CD4-positive, CD25-positive, alpha-beta regulatory T cell (primary cell): ENCODE results near the gene JDP2. TPM values are rescaled to one million over a fixed set of nuclear protein-coding genes. Genes with fewer than 3 reads are reported as not detected.

Source experiments
- ATAC-seq, 2 donors: fragments of 150-1000 bp; cut with Tn5 transposase; one replicate each; pipeline ENCODE4 v1.10.0; 2021; ENCODE audit warnings: low read depth in 2 of 2, moderate number of reproducible peaks in 2 of 2, moderate library complexity in 1 of 2
- DNase-seq, 3 donors: peaks; one replicate each; pipeline versions ENCODE4 v3.0.0 to v3.0.0-alpha.2; 2012 to 2022; ENCODE audit warnings: mixed read lengths in 1 of 3
- H3K27ac ChIP-seq: one replicate; pipeline ENCODE4 v1.7.0; 2013; ENCODE audit warnings: mild to moderate bottlenecking, low read length; ENCODE audit not compliant: insufficient read depth, poor library complexity, severe bottlenecking
- H3K27me3 ChIP-seq: one replicate; pipeline ENCODE4 v1.7.0; 2013; ENCODE audit warnings: low read length; ENCODE audit not compliant: control insufficient read depth, insufficient read depth
- H3K36me3 ChIP-seq: one replicate; pipeline ENCODE4 v1.7.0; 2013; ENCODE audit warnings: mild to moderate bottlenecking, low read length, moderate library complexity; ENCODE audit not compliant: control insufficient read depth, insufficient read depth
- H3K4me1 ChIP-seq: 2 replicates; pipeline ENCODE4 v1.7.0; 2013; ENCODE audit warnings: mild to moderate bottlenecking, low read length; ENCODE audit not compliant: insufficient read depth, control insufficient read depth, poor library complexity, severe bottlenecking
- H3K4me3 ChIP-seq: one replicate; pipeline ENCODE4 v1.7.0; 2013; ENCODE audit warnings: low read depth, mild to moderate bottlenecking, low read length, moderate library complexity
- H3K9me3 ChIP-seq, 2 experiments: 1 replicate in 1 of 2; 2 replicates in 1 of 2; pipeline ENCODE4 v1.7.0; 2013; ENCODE audit warnings: low read length in 2 of 2, mild to moderate bottlenecking in 1 of 2, moderate library complexity in 1 of 2; ENCODE audit not compliant: control insufficient read depth in 2 of 2
- H3K27ac Mint-ChIP-seq, 3 donors: one replicate each; pipeline ENCODE4 v1.8.0; 2020 to 2022; ENCODE audit warnings: mild to moderate bottlenecking in 3 of 3, mixed read lengths in 3 of 3, moderate library complexity in 2 of 3
- H3K27me3 Mint-ChIP-seq: one replicate; pipeline ENCODE4 v1.8.0; 2022; ENCODE audit warnings: mild to moderate bottlenecking, mixed read lengths
- H3K36me3 Mint-ChIP-seq: one replicate; pipeline ENCODE4 v1.8.0; 2020; ENCODE audit warnings: mixed read lengths
- H3K4me1 Mint-ChIP-seq, 4 donors: one replicate each; pipeline ENCODE4 v1.8.0; 2020 to 2022; ENCODE audit warnings: mixed read lengths in 4 of 4, mild to moderate bottlenecking in 1 of 4
- H3K4me3 Mint-ChIP-seq, 4 donors: one replicate each; pipeline ENCODE4 v1.8.0; 2020 to 2022; ENCODE audit warnings: mild to moderate bottlenecking in 4 of 4, mixed read lengths in 4 of 4, moderate library complexity in 3 of 4
- H3K9me3 Mint-ChIP-seq, 7 donors: one replicate each; pipeline ENCODE4 v1.8.0; 2020 to 2022; ENCODE audit warnings: mixed read lengths in 7 of 7, mild to moderate bottlenecking in 3 of 7, moderate library complexity in 2 of 7
- polyA plus RNA-seq, 4 donors: library from polyadenylated mRNA; unstranded; fragments of 300-500 nt; fragmentation: Illumina TruSeq; gene quantifications; one replicate each; pipeline ENCODE4 v1.2.3, GENCODE V29; 2021
- total RNA-seq: library from RNA; stranded (reverse); gene quantifications from one replicate; pipeline ENCODE4 v1.2.3, GENCODE V29; 2022

The JDP2 gene
- total and polyA plus RNA-seq, 5 donors from 2014 or later: 0.62 to 0.79 TPM; not detected in 3

GRCh38 chr14:75482366-75482765 is 54.5 kb downstream of the JDP2 start:
- no peaks in the 10 kb centered on the region for H3K4me1 ChIP-seq
- no peak for DNase-seq

DNA sequence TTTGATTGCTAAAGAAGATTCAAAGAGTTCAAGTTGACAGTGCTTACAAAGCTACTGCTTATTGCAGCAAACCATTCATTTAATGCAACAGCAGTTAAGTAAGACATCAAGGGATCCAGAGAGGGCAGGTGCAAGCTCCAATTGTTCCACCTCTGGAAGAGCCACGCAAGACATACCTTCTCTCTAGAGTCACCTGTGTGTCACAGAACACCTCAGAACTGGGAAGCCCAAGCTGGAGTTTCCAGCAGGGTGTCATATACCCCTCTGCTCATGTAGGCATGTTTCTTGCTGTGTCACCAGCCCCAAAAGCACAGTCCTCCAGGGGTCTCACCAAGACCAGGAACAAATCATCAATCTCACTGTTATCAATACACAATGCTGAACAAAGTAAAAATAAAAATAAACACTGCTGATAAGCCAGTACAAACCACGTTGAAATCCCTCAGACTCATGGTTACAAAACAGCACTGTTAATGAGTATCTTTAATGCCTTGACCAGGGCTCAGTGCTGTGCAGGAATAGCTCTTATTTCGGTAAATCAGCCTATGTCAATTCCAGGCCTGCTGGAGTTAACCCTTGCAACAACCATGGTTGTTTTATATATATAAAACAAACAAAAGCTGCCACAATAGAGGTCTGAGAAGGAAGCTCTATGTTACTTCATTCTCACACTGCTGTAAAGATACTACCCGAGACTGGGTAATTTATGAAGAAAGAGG is 57.0 kb downstream of the JDP2 start:
- ATAC-seq: no peak
- DNase-seq: no peak

More at GRCh38 chr14:75482366-75482765, 54.5 kb downstream of the JDP2 start:
- H3K4me3 ChIP-seq: no peak overlapping the region
- H3K9me3 ChIP-seq: no peaks in the 10 kb centered on the region
- no peak overlapping the region for H3K27ac ChIP-seq
- no peak for ATAC-seq
- peaks cover 0 to 12% (median 4%) of the 10 kb centered on the region in 4 donors for H3K4me1 Mint-ChIP-seq
- peaks cover 5% of the 10 kb centered on the region for H3K27me3 Mint-ChIP-seq
- no peak overlapping the region for H3K27ac Mint-ChIP-seq
- no peaks in the 10 kb centered on the region for H3K36me3 ChIP-seq
- no peaks in the 10 kb centered on the region for H3K36me3 Mint-ChIP-seq
- H3K27me3 ChIP-seq: no peaks in the 10 kb centered on the region
- no peak overlapping the region for H3K4me3 Mint-ChIP-seq
- no peaks in the 10 kb centered on the region for H3K9me3 Mint-ChIP-seq

DNA sequence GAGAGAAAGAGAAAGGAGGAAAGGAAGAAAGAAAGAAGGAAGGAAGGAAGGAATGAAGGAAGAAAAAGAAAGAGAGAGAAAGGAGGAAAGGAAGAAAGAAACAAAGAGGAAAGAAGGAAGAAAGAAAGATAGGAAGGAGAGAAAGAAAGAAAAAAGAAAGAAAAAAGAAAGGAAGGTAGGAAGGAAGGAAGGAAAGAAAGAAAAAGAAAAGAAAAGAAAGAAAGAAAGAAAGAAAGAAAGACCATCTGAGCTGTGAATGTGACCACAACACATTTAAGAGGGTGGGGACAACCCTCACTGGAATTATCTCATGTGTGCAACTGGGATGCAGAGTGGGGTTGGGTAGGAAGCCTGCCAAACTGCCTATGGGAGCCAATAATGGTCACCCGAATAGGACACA is 58.5 kb downstream of the JDP2 start:
- H3K27ac Mint-ChIP-seq: peak overlapping the region in 1 of 3 donors; percentile 78
- H3K27me3 Mint-ChIP-seq: no peaks in the 10 kb centered on the region
- Histone ChIP-seq H3K4me1 (peaks cover 8% of the 10 kb centered on the region), H3K4me3 (no peak overlapping the region), H3K36me3 (no peaks in the 10 kb centered on the region), H3K27ac (no peak overlapping the region), H3K9me3 (no peaks in the 10 kb centered on the region), H3K27me3 (no peaks in the 10 kb centered on the region)
- no peak for DNase-seq
- H3K36me3 Mint-ChIP-seq: no peaks in the 10 kb centered on the region
- ATAC-seq: no peak
- H3K9me3 Mint-ChIP-seq: no peaks in the 10 kb centered on the region
- no peak overlapping the region for H3K4me3 Mint-ChIP-seq
- H3K4me1 Mint-ChIP-seq: peaks cover 0 to 21% (median 9%) of the 10 kb centered on the region in 4 donors

More for the DNA sequence above, 57.0 kb downstream of the JDP2 start:
- peaks cover 8% of the 10 kb centered on the region for H3K4me1 ChIP-seq
- H3K27me3 ChIP-seq: no peaks in the 10 kb centered on the region
- peak overlapping the region in 1 of 3 donors; percentile 9 for H3K27ac Mint-ChIP-seq
- no peaks in the 10 kb centered on the region for H3K9me3 ChIP-seq
- peaks cover 3% of the 10 kb centered on the region for H3K27me3 Mint-ChIP-seq
- H3K36me3 ChIP-seq: no peaks in the 10 kb centered on the region
- H3K4me1 Mint-ChIP-seq: peaks cover 0 to 20% (median 9%) of the 10 kb centered on the region in 4 donors
- H3K4me3 Mint-ChIP-seq: no peak overlapping the region
- H3K4me3 ChIP-seq: no peak overlapping the region
- H3K27ac ChIP-seq: no peak overlapping the region
- H3K36me3 Mint-ChIP-seq: no peaks in the 10 kb centered on the region
- no peaks in the 10 kb centered on the region for H3K9me3 Mint-ChIP-seq

DNA sequence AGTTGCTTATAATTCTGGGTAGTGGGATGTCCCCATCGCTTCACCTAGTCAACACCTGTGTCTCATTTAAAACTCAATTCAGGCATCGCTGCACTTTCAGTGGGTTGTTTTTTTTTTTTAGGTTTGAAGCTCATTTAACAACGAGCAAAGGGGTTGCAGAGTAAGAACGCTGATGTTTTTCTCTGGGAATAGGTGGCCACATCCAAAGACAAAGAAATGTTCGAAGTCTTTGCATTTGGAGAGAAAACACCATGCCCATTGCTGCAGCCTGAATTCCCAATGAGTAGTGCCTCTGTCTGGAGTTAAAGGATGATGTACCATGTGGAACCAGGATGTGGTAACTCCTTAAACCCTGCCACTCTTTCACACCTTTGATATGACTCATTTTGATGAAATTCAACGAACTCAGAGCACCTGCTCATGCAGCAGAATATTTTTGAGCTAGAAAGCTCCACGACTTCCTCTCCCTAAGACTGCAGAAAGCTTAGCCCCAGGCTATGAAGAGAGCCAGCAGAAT is 59.4 kb downstream of the JDP2 start:
- Histone ChIP-seq H3K27ac (no peak overlapping the region), H3K9me3 (no peaks in the 10 kb centered on the region), H3K36me3 (no peaks in the 10 kb centered on the region), H3K4me1 (peaks cover 8% of the 10 kb centered on the region), H3K4me3 (no peak overlapping the region), H3K27me3 (no peaks in the 10 kb centered on the region)
- DNase-seq: peak in 2 of 3 donors; percentile 15 to 91
- peaks cover 0 to 21% (median 9%) of the 10 kb centered on the region in 4 donors for H3K4me1 Mint-ChIP-seq
- H3K4me3 Mint-ChIP-seq: peak overlapping the region in 1 of 4 donors; percentile 6
- H3K9me3 Mint-ChIP-seq: no peaks in the 10 kb centered on the region
- peak; percentile 83 to 84 for ATAC-seq
- peak overlapping the region in 1 of 3 donors; percentile 8 for H3K27ac Mint-ChIP-seq
- no peaks in the 10 kb centered on the region for H3K36me3 Mint-ChIP-seq
- no peaks in the 10 kb centered on the region for H3K27me3 Mint-ChIP-seq

GRCh38 chr14:75489480-75489837 is 61.6 kb downstream of the JDP2 start:
- Mint-ChIP-seq H3K9me3 (no peaks in the 10 kb centered on the region), H3K27me3 (no peaks in the 10 kb centered on the region), H3K36me3 (no peaks in the 10 kb centered on the region), H3K4me3 (peak overlapping the region in 2 of 4 donors; percentile 45 to 67), H3K27ac (no peak overlapping the region), H3K4me1 (peaks cover 6 to 24% (median 10%) of the 10 kb centered on the region in 4 donors)
- Histone ChIP-seq H3K9me3 (no peaks in the 10 kb centered on the region), H3K4me3 (no peak overlapping the region), H3K27ac (no peak overlapping the region), H3K36me3 (no peaks in the 10 kb centered on the region), H3K4me1 (peaks cover 8% of the 10 kb centered on the region), H3K27me3 (no peaks in the 10 kb centered on the region)
- no peak for DNase-seq
- no peak for ATAC-seq

DNA sequence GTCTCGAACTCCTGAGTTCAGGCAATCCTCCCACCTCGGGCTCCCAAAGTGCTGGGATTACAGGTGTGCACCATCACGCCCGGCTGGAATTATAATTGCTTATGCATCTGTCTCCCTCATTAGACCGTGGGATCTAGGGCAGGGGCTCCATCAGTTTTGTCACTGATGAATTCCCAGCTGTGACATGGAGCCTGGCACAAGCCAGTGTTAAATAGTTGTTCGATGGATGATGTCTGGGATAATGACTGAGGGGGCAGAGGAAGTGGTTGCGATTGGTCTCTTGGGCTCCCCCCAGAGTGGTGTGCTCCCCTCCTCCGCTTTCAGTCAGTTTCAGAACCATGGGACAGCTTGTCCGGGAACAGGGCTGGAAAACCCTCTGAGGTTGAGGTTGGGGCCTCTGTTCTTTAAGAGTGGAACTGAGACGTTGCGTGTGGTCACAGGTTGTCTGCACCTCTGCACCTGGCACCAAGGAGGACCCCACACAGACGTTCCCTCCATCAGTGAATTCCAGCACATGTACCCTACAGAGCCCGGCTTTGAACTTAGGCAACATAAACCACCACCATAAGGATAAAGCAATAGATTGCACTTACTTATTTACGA is 63.7 kb downstream of the JDP2 start:
- Mint-ChIP-seq H3K4me1 (peaks cover 11 to 21% (median 15%) of the 10 kb centered on the region in 4 donors), H3K4me3 (no peak overlapping the region), H3K27ac (no peak overlapping the region), H3K9me3 (no peaks in the 10 kb centered on the region), H3K27me3 (no peaks in the 10 kb centered on the region), H3K36me3 (no peaks in the 10 kb centered on the region)
- ATAC-seq (no peak), DNase-seq (no peak)
- Histone ChIP-seq H3K4me3 (no peak overlapping the region), H3K27me3 (no peaks in the 10 kb centered on the region), H3K27ac (no peak overlapping the region), H3K4me1 (peaks cover 8% of the 10 kb centered on the region), H3K36me3 (no peaks in the 10 kb centered on the region), H3K9me3 (no peaks in the 10 kb centered on the region)

GRCh38 chr14:75492832-75493591 is 65.2 kb downstream of the JDP2 start:
- Mint-ChIP-seq H3K4me3 (peak overlapping the region in 1 of 4 donors; percentile 45), H3K9me3 (no peaks in the 10 kb centered on the region), H3K27me3 (no peaks in the 10 kb centered on the region), H3K36me3 (no peaks in the 10 kb centered on the region), H3K27ac (peak overlapping the region in 2 of 3 donors; percentile 44 to 68), H3K4me1 (peaks cover 14 to 23% (median 18%) of the 10 kb centered on the region in 4 donors)
- Histone ChIP-seq H3K4me3 (no peak overlapping the region), H3K27me3 (no peaks in the 10 kb centered on the region), H3K36me3 (no peaks in the 10 kb centered on the region), H3K27ac (no peak overlapping the region), H3K4me1 (peaks cover 13% of the 10 kb centered on the region), H3K9me3 (no peaks in the 10 kb centered on the region)
- DNase-seq (no peak), ATAC-seq (no peak)
